Gastrocnemius medialis (tissue), 4 donors: Measurements from ENCODE around the gene DROSHA.

Experiments
- CTCF ChIP-seq, 5 experiments: fragments of 450-650 bp in 3 of 5; fragments of 200-600 bp in 2 of 5; sonication (generic) in 2 of 5; IDR thresholded peaks in 4 of 5; conservative IDR thresholded peaks in 1 of 5; 1 replicate in 4 of 5; 2 replicates in 1 of 5; pipeline ENCODE4 v1.5.1; 2016 to 2019; ENCODE audit warnings: antibody characterized with exemption in 5 of 5, mild to moderate bottlenecking in 3 of 5, moderate library complexity in 3 of 5
- POLR2A ChIP-seq, 2 donors: fragments of 450-650 bp; IDR thresholded peaks; one replicate each; pipeline ENCODE4 v1.6.1; 2017; ENCODE audit warnings: antibody characterized with exemption in 2 of 2, mild to moderate bottlenecking in 2 of 2, moderate library complexity in 2 of 2

- TF ChIP-seq CTCF (IDR thresholded peaks at IDR 0.05 in 4 of 5, conservative IDR thresholded peaks at IDR 0.05 in 1 of 5) (no peak), POLR2A (IDR thresholded peaks at IDR 0.05) (no peak)
Observed at GRCh38 chr5:31569068-31569467, 37.2 kb upstream of the DROSHA start.
